ENCODE results near the gene TMEM150B. TPM values are rescaled to one million over a fixed set of nuclear protein-coding genes. Genes with fewer than 3 reads are reported as not detected.

The TMEM150B gene
- total and polyA plus RNA-seq, 2 of the 4 experiments (the other 2 are of a cell fraction): not detected

GRCh38 chr19:55309448-55309847 is 15.7 kb downstream of the TMEM150B start:
- Histone ChIP-seq H2BK5ac (ENCODE audit: low read depth, low read length, poor library complexity, severe bottlenecking) (no peak overlapping the region), H4K8ac (ENCODE audit: low read depth in 2 of 2, low read length in 2 of 2) (no peak overlapping the region), H3K4me2 (ENCODE audit: low read depth, low read length) (no peak overlapping the region), H2AK5ac (ENCODE audit: low read depth, low read length) (no peak overlapping the region), H2AFZ (replicated peaks; ENCODE audit: low read length, poor library complexity) (no peak overlapping the region), H4K91ac (ENCODE audit: insufficient read depth, low read depth, low read length) (no peak overlapping the region), H2BK15ac (ENCODE audit: low read depth, low read length) (no peak overlapping the region), H2AK9ac (replicated peaks; ENCODE audit: low read depth, low read length, poor library complexity) (no peak overlapping the region), H3K9me1 (ENCODE audit: insufficient read depth, low read length) (no peaks in the 10 kb centered on the region), H3K79me1 (ENCODE audit: low read depth in 1 of 2, low read length in 2 of 2) (no peaks in the 10 kb centered on the region), H3K14ac (replicated peaks; ENCODE audit: low read depth, low read length) (no peak overlapping the region), H3K4me1 (ENCODE audit: control insufficient read depth, insufficient read depth, low read length) (no peaks in the 10 kb centered on the region; the same call in 1 of the 2 replicates), H2BK120ac (ENCODE audit: low read depth, low read length) (no peak overlapping the region), H3K56ac (ENCODE audit: extremely low read depth, insufficient read depth, low read length) (no peak overlapping the region), H3K27me3 (ENCODE audit: control insufficient read depth, insufficient read depth, low read length) (no peaks in the 10 kb centered on the region), H3K36me3 (ENCODE audit: control insufficient read depth, insufficient read depth, low read length) (peaks cover 36% of the 10 kb centered on the region), H4K5ac (ENCODE audit: low read depth, low read length) (no peak overlapping the region), H3K18ac (ENCODE audit: low read depth, low read length) (no peak overlapping the region), H3K4ac (ENCODE audit: low read depth, low read length) (no peak overlapping the region), H3K9ac (ENCODE audit: low read depth, low read length) (no peak overlapping the region), H3K27ac (ENCODE audit: insufficient read depth, low read length) (no peak overlapping the region), H3K4me3 (ENCODE audit: insufficient read depth, low read depth, low read length) (no peak overlapping the region), H2BK20ac (ENCODE audit: low read depth, low read length) (no peak overlapping the region), H3K23ac (ENCODE audit: low read depth, low read length) (no peak overlapping the region), H4K20me1 (ENCODE audit: insufficient read depth, low read length) (no peaks in the 10 kb centered on the region), H3K9me3 (ENCODE audit: control insufficient read depth, insufficient read depth, low read length) (no peaks in the 10 kb centered on the region; the same call in 1 of the 2 replicates)
- ChIA-PET CTCF (no interaction called here), POLR2A (ENCODE audit: unreplicated experiment) (no interaction called here)
- BruUV-seq (replicated peaks): no TSS peak
- TF ChIP-seq ELK1 (IDR thresholded peaks at IDR 0.05; ENCODE audit: borderline replicate concordance, low read depth, low read length): no peak
- dilution Hi-C loops (cut with HindIII; ENCODE audit: low sequenced_read_pairs, unreplicated experiment) (no loop called here), intact Hi-C loops (cut with micrococcal nuclease) (no loop called here), in situ Hi-C loops (cut with MboI; ENCODE audit: low sequenced_read_pairs) (no loop called here)
- 86% methylated on average over 2 of the region's 5 CpGs; no CpG with 5 or more reads in 1 of the 2 experiments for WGBS, 2 experiments (ENCODE audit: extremely low coverage in 2 of 2, insufficient read length in 1 of 2)
- ATAC-seq (ENCODE audit: low read depth) (no peak), DNase-seq (no peak)

Data from IMR-90 (cell line).